ENCODE results near the gene E2F4. TPM values are rescaled to one million over a fixed set of nuclear protein-coding genes. Genes with fewer than 3 reads are reported as not detected.

E2F4 gene
- total and polyA plus RNA-seq, 10 of the 15 experiments (the other 5 are each of a cell fraction or from before 2014, with no cell fraction given): 11.7 to 132 (median 95.9) TPM

DNA sequence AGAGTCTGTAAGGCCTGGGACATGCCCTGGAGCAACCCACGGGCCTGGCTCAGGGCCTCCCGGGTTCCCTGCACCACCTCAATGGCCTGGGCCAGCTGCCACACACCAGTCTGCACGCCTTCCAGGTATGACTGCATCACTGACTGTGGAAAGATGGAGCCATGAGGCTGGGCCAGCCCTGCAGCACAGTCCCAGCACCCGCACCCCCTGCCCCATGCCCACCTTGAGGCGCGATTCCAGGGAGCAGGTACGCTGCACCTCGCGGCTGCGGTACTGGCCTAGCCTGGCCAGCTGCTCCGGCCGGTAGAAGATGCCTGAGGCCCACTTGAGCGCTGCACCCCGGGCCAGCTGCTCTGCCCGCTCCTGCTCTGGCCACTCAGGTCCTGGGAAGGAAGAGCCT, 3.2 kb upstream of the E2F4 start (continued):
- TF ChIP-seq CBX5 (IDR thresholded peaks at IDR 0.05; ENCODE audit: low read depth): no peak

DNA sequence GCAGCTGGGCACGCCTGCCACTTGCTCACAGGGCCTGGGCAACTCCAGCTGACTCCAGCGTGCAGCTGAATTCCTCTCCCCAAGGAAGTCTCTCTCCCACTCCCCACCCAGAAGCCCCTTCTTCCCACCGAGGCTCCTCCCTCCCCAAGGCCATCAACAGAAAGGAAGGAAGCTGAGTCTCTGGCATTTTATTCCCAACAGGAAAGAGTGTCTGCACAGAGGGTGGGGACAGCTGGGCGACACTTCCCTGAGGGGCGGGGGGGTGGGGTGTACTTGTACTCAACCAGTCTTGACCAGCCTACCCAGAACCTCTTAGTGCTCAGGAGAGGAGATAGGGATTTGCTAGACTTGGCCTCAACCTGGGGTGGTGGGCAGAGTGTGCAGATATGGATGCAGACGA, 1.9 kb upstream of the E2F4 start, which contains the start of gene EXOC3L1:
TSS of gene EXOC3L1 (minus strand) at position 96 of the 400 bp plus-strand sequence. CDS start 460 bp downstream, outside the sequence.
- Histone ChIP-seq H3K27ac (ENCODE audit: control insufficient read depth, insufficient read depth) (no peak within 1 kb of the TSS), H3K4me1 (ENCODE audit: control insufficient read depth, insufficient read depth, low read length) (peaks cover 8% of the 10 kb centered on the region), H3K4me2 (ENCODE audit: control insufficient read depth, insufficient read depth) (no peak within 1 kb of the TSS), H3K27me3 (replicated peaks in 1 of 2; ENCODE audit: control insufficient read depth in 2 of 2, insufficient read depth in 2 of 2, low read length in 1 of 2) (no peaks in the 10 kb centered on the region), H3K36me3 (ENCODE audit: control insufficient read depth in 2 of 2, insufficient read depth in 2 of 2, low read length in 1 of 2) (peaks cover 3 to 8% of the 10 kb centered on the region in 2 experiments), H3K4me3 (no peak within 1 kb of the TSS), H4K20me1 (ENCODE audit: control insufficient read depth, insufficient read depth) (no peaks in the 10 kb centered on the region; the same call in 1 of the 2 replicates), H3K9me3 (replicated peaks; ENCODE audit: control insufficient read depth, insufficient read depth, low read length) (no peaks in the 10 kb centered on the region), H3K9ac (ENCODE audit: control insufficient read depth, insufficient read depth, low read length) (no peak within 1 kb of the TSS), H2AFZ (ENCODE audit: control insufficient read depth, low read depth, low read length) (no peak within 1 kb of the TSS), H3K79me2 (ENCODE audit: control insufficient read depth, insufficient read depth, low read length) (peaks cover 23% of the 10 kb centered on the region)
- no peak for TF ChIP-seq EGR1 (IDR thresholded peaks at IDR 0.05; ENCODE audit: borderline replicate concordance in 1 of 2, low read depth in 2 of 2, low read length in 2 of 2)
- TF ChIP-seq, protein P1, sequence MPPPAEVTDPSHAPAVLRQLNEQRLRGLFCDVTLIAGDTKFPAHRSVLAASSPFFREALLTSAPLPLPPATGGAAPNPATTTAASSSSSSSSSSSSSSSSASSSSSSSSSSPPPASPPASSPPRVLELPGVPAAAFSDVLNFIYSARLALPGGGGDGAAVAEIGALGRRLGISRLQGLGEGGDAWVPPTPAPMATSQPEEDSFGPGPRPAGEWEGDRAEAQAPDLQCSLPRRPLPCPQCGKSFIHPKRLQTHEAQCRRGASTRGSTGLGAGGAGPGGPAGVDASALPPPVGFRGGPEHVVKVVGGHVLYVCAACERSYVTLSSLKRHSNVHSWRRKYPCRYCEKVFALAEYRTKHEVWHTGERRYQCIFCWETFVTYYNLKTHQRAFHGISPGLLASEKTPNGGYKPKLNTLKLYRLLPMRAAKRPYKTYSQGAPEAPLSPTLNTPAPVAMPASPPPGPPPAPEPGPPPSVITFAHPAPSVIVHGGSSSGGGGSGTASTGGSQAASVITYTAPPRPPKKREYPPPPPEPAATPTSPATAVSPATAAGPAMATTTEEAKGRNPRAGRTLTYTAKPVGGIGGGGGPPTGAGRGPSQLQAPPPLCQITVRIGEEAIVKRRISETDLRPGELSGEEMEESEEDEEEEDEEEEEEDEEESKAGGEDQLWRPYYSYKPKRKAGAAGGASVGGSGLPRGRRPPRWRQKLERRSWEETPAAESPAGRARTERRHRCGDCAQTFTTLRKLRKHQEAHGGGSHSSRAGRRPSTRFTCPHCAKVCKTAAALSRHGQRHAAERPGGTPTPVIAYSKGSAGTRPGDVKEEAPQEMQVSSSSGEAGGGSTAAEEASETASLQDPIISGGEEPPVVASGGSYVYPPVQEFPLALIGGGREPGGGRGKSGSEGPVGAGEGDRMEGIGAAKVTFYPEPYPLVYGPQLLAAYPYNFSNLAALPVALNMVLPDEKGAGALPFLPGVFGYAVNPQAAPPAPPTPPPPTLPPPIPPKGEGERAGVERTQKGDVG (CRISPR knock-in tag; IDR thresholded peaks at IDR 0.05): no peak
- TF ChIP-seq, protein P2, sequence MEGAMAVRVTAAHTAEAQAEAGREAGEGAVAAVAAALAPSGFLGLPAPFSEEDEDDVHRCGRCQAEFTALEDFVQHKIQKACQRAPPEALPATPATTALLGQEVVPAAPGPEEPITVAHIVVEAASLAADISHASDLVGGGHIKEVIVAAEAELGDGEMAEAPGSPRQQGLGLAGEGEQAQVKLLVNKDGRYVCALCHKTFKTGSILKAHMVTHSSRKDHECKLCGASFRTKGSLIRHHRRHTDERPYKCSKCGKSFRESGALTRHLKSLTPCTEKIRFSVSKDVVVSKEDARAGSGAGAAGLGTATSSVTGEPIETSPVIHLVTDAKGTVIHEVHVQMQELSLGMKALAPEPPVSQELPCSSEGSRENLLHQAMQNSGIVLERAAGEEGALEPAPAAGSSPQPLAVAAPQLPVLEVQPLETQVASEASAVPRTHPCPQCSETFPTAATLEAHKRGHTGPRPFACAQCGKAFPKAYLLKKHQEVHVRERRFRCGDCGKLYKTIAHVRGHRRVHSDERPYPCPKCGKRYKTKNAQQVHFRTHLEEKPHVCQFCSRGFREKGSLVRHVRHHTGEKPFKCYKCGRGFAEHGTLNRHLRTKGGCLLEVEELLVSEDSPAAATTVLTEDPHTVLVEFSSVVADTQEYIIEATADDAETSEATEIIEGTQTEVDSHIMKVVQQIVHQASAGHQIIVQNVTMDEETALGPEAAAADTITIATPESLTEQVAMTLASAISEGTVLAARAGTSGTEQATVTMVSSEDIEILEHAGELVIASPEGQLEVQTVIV (IDR thresholded peaks at IDR 0.05; ENCODE audit: borderline replicate concordance, partially characterized antibody): no peak
- TF ChIP-seq CREM (IDR thresholded peaks at IDR 0.05; ENCODE audit: low read depth): no peak
- ChIA-PET CTCF (interaction anchor here (0.6 to 1.7 kb wide), 7 partner anchors 19 to 236 kb away, joined by 3 to 5 read pairs (median 4); partner anchors contain the start of genes NOL3 and TMEM208), RAD21 (ENCODE audit: unreplicated experiment) (interaction anchor here (0.6 kb wide), 1 partner anchor 207 kb away, joined by 3 read pairs; no protein-coding TSS in a partner anchor), SMC1A (ENCODE audit: uncharacterized antibody, unreplicated experiment) (interaction anchor here (0.7 to 1.1 kb wide), 2 partner anchors 32 to 148 kb away, joined by 3 read pairs; no protein-coding TSS in a partner anchor), POLR2A (interaction anchor here (1.4 kb wide), 1 partner anchor 37 kb away, joined by 5 read pairs; the partner anchor contains the start of gene TMEM208)
- ATAC-seq (no peak), FAIRE-seq (no peak), DNase-seq (ENCODE audit: low read depth, low spot score) (no peak)
- WGBS (ENCODE audit: insufficient coverage, insufficient replicate concordance, low lambda C conversion rate, missing lambda C conversion rate): 25% methylated on average over 6 of the region's 6 CpGs
- BruUV-seq (replicated peaks): no TSS peak
- in situ Hi-C loops (cut with MboI): no loop called here
- intact Hi-C loops (cut with micrococcal nuclease; ENCODE audit: unreplicated experiment): no loop called here
